Right cardiac atrium (tissue), 5 donors: ENCODE measurements around the gene ANKS1A. TPM values are rescaled to one million over a fixed set of nuclear protein-coding genes. Genes with fewer than 3 reads are reported as not detected.

ENCODE experiments used
- ATAC-seq, 2 donors: fragments of 200-7000 bp; cut with Tn5 transposase; one replicate each; pipeline versions ENCODE4 v1.8.0 to v1.9.1; 2020; ENCODE audit warnings: moderate library complexity in 2 of 2, mild to moderate bottlenecking in 1 of 2
- DNase-seq, 3 donors: peaks; one replicate each; pipeline ENCODE4 v3.0.0-alpha.2; 2020
- H3K27ac ChIP-seq: one replicate; pipeline ENCODE4 v1.5.1; 2013; ENCODE audit warnings: mild to moderate bottlenecking, low read length, control low read depth, moderate library complexity
- H3K27me3 ChIP-seq: one replicate; pipeline ENCODE4 v1.6.1; 2013; ENCODE audit not compliant: control insufficient read depth, insufficient read depth
- H3K4me1 ChIP-seq: one replicate; pipeline ENCODE4 v1.6.1; 2013; ENCODE audit warnings: low read length; ENCODE audit not compliant: control insufficient read depth, insufficient read depth
- H3K4me3 ChIP-seq: one replicate; pipeline ENCODE4 v1.5.1; 2013; ENCODE audit warnings: low read length, control low read depth
- H3K9me3 ChIP-seq: one replicate; pipeline ENCODE4 v1.6.1; 2013; ENCODE audit warnings: low read length; ENCODE audit not compliant: control insufficient read depth
- WGBS: extraction: QIAGEN DNeasy Blood & Tissue Kit; methylation state at CpG from one replicate; pipeline ENCODE4 v1.1.7; 2013; 5-methylcytosine and 5-hydroxymethylcytosine counted together
- intact Hi-C, 4 donors: fragments of 100-400 bp; cut with DNase I; formaldehyde crosslinking; loops; one replicate each; pipeline versions ENCODE4 v1.11.0 to v1.14.0; 2022 to 2023
- polyA plus RNA-seq: library from polyadenylated mRNA; stranded (reverse); fragments of 200-250 nt; gene quantifications from one replicate; pipeline ENCODE4 v1.2.3, GENCODE V29; 2013
- total RNA-seq, 4 donors: library from RNA; stranded (reverse); fragmentation: NEBNext Ultra II Directional; extraction: Animal tissue kit (Norgen Biotek cat#: 25700); gene quantifications; one replicate each; pipeline ENCODE4 v1.2.1, GENCODE V29; 2021
- donor health status: healthy with polysubstance abuse.
- donor health status: DM: no; HTN: yes; CAD: no.
- donor health status: DM: no; HTN: no; CAD: no.
- donor health status: DM: no; HTN: yes; CAD: no; lungs with severe emphysema.
- donor health status: DM: yes; HTN: yes; CAD: no.

ANKS1A gene
- total and polyA plus RNA-seq, 5 donors, result 11.5 to 28.5 (median 27.1) TPM

DNA sequence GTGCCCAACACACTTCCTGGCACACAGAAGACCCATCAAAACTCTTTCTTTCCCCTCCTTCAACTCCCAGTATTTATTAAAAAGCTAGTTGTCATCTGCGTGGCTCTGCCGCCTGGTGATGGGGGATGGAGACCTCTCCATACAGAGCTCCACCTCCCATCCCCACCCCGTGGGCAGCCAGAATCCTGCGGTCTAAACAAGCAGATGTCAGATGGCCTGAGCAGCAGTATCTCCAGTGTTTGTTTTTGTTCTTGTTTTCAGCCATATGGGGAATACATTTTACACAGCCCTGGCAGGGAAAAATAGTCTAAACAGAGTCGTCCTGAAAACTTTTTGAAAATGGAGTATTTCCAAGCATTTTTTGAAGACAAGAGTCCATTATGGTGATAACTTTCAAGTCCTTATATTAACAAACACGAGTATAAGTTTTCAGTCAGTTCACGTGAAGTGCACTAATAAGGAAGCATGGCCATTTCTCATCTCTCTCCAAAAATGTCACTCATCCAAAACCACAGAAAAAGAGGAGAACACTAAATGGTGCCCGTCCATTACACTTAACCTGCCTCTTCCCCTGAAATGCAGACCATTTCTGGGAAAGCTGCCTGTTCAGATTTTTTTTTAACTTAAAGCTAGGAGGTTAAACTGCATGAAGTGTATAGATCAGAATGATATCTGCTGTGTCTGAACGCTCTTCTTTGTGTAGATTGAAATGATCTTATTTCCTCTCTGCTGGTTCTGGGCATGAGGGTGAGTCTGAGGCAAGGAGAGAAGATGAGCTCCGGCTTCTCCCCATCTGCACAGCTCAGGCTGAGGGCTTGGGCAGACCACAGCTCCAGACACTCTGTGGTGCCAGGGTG is 161.1 kb downstream of the ANKS1A start:
- Histone ChIP-seq H3K4me3 (no peak overlapping the region), H3K9me3 (no peaks in the 10 kb centered on the region), H3K27ac (peak overlapping the region; percentile 77), H3K4me1 (peaks cover 39% of the 10 kb centered on the region), H3K27me3 (no peaks in the 10 kb centered on the region)
- intact Hi-C loops, result no loop called here
- ATAC-seq, result peak in 1 of 2 donors; percentile 24
- WGBS, result 45% methylated on average over 10 of the region's 10 CpGs
- peak; percentile 35 to 79 (median 76) for DNase-seq

DNA sequence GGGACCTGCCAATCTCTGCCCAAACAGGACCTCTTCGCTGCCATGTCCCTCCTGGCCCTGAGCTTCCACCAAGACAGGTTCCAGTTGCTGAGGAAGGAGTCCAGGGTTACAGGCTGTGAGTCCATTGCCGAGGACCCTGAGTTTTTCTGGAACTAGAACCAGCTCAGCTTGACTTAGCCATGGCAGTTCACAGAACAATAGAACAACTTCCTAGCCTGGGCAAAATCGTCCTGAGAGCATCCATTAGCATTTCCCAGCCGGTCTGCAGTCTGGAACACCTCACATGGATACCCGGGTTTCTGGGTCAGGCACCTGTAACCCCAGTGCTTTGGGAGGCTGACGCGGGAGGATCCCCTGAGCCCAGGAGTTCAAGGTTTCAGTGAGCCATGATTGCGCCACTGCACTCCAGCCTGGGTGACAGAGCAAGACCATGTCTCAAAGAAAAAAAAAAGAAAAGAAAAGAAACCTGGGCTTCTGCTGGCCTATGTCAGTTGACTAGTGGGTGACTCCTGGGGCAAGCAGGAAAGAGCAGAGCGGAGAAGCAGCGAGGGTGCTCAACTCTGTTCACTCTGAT is 161.8 kb downstream of the ANKS1A start:
- intact Hi-C loops, result no loop called here
- no peaks in the 10 kb centered on the region for H3K27me3 ChIP-seq
- 87% methylated on average over 10 of the region's 10 CpGs for WGBS
- H3K27ac ChIP-seq, result peak overlapping the region; percentile 14
- peaks cover 37% of the 10 kb centered on the region for H3K4me1 ChIP-seq
- no peak for ATAC-seq
- DNase-seq, result no peak
- H3K9me3 ChIP-seq, result no peaks in the 10 kb centered on the region
- H3K4me3 ChIP-seq, result no peak overlapping the region

GRCh38 chr6:35051396-35051795 is 162.3 kb downstream of the ANKS1A start:
- H3K9me3 ChIP-seq, result no peaks in the 10 kb centered on the region
- no peaks in the 10 kb centered on the region for H3K27me3 ChIP-seq
- H3K4me1 ChIP-seq, result peaks cover 36% of the 10 kb centered on the region
- 93% methylated on average over 7 of the region's 7 CpGs for WGBS
- no peak overlapping the region for H3K4me3 ChIP-seq
- no peak overlapping the region for H3K27ac ChIP-seq
- intact Hi-C loops, result no loop called here
- ATAC-seq (no peak), DNase-seq (no peak)

- ATAC-seq, result no peak
- peaks cover 36% of the 10 kb centered on the region for H3K4me1 ChIP-seq
- H3K4me3 ChIP-seq, result no peak overlapping the region
- no peaks in the 10 kb centered on the region for H3K9me3 ChIP-seq
- DNase-seq, result no peak
- 87% methylated on average over 7 of the region's 7 CpGs for whole genome bisulfite sequencing
- H3K27me3 ChIP-seq, result no peaks in the 10 kb centered on the region
- peak overlapping the region; percentile 15 for H3K27ac ChIP-seq
- intact Hi-C loops, result no loop called here
Measured at GRCh38 chr6:35051997-35052583, 163.0 kb downstream of the ANKS1A start.

- Histone ChIP-seq H3K27me3 (no peaks in the 10 kb centered on the region), H3K27ac (peak overlapping the region; percentile 84), H3K9me3 (no peaks in the 10 kb centered on the region), H3K4me3 (no peak overlapping the region), H3K4me1 (peaks cover 41% of the 10 kb centered on the region)
- DNase-seq (peak; percentile 52 to 83 (median 74)), ATAC-seq (peak; percentile 67 to 70)
- intact Hi-C loops, result no loop called here
- 46% methylated on average over 9 of the region's 9 CpGs for WGBS
Measured at GRCh38 chr6:35052694-35053565, 163.9 kb downstream of the ANKS1A start.

- WGBS, result 92% methylated on average over 3 of the region's 3 CpGs
- Histone ChIP-seq H3K9me3 (no peaks in the 10 kb centered on the region), H3K27ac (peak overlapping the region; percentile 47), H3K27me3 (no peaks in the 10 kb centered on the region), H3K4me3 (no peak overlapping the region), H3K4me1 (peaks cover 34% of the 10 kb centered on the region)
- ATAC-seq, result no peak
- intact Hi-C loops, result no loop called here
- no peak for DNase-seq
Measured at GRCh38 chr6:35053701-35054100, 164.6 kb downstream of the ANKS1A start.

DNA sequence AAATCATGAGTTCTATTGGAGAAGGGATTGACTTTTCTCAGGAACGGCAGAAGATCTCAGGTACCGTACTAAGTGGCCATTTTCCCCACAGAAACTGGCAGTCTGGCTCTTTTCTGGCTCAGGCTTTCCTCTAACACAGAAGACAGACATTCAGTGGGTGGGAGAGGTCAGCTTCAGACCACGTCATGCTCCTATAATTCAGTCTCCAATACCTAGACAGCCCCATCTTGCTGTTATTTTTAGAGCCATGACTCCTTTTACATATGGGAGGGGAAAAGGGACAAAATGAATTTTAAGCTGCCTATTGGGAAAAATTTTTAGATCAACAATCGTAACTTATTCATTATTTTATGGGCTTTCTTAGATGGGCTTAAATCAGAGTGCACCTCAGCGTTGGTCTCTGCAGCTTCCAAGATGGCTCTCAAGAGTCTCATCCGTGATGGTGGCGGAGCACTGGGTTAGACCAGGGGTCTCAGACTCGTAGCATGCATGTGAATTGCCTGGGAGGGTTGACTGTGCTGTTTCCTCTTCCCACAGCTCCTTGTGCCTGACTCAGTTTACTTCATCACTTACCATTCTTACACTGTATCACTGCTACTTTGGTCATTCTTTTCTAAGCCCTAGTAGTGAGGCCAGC is 165.2 kb downstream of the ANKS1A start:
- Histone ChIP-seq H3K4me1 (peaks cover 29% of the 10 kb centered on the region), H3K9me3 (no peaks in the 10 kb centered on the region), H3K27me3 (no peaks in the 10 kb centered on the region), H3K27ac (no peak overlapping the region), H3K4me3 (no peak overlapping the region)
- intact Hi-C loops, result no loop called here
- no peak for DNase-seq
- no peak for ATAC-seq
- WGBS, result 95% methylated on average over 8 of the region's 8 CpGs

DNA sequence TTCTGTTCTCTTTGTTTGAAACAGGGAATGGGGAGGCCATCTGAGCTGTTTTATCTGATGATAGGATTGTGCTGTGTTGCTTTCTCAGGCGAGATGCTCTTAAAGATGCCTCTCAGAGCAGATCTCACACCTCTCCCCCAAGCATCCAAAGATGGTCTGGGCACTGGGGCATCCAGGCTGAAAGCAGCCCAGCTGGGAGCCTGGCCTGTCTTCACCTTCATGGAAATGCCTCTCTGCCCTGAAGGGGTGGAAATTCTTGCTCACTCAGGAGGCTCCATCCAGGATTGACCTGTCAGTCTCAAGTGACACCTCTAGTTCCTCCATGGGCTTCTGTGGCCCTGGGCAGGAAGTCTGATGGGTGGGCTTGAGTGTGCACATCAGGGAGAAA is 165.7 kb downstream of the ANKS1A start:
- Histone ChIP-seq H3K27me3 (no peaks in the 10 kb centered on the region), H3K27ac (no peak overlapping the region), H3K4me1 (peaks cover 24% of the 10 kb centered on the region), H3K4me3 (no peak overlapping the region), H3K9me3 (no peaks in the 10 kb centered on the region)
- intact Hi-C loops, result no loop called here
- WGBS, result 84% methylated on average over 1 of the region's 1 CpG
- ATAC-seq (no peak), DNase-seq (no peak)

DNA sequence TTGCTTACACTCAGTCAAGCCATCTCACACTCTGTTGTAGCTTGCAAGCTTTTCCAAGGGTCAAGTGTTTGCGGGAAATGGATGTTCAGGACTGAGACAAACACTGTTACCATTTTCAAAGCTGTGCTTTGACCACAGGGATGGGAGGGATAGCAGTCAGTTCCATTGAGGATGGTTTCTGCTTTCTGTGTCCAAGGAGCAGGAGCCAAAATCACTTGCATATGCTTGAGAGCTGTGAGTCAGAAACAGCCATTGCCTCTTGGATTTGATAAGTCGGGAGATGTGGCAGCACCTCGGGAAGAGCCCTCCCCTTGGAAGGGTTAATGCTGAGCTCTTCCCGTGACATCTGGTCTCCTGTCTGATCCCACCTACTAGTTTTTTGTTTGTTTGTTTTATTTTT is 166.8 kb downstream of the ANKS1A start:
- 88% methylated on average over 4 of the region's 4 CpGs for WGBS
- Histone ChIP-seq H3K4me1 (peaks cover 21% of the 10 kb centered on the region), H3K4me3 (no peak overlapping the region), H3K27me3 (no peaks in the 10 kb centered on the region), H3K9me3 (no peaks in the 10 kb centered on the region), H3K27ac (no peak overlapping the region)
- intact Hi-C loops, result no loop called here
- no peak for DNase-seq
- no peak for ATAC-seq

- intact Hi-C loops, result no loop called here
- H3K4me3 ChIP-seq, result no peak overlapping the region
- ATAC-seq (no peak), DNase-seq (no peak)
- H3K4me1 ChIP-seq, result peaks cover 21% of the 10 kb centered on the region
- H3K9me3 ChIP-seq, result no peaks in the 10 kb centered on the region
- peak overlapping the region; percentile 21 for H3K27ac ChIP-seq
- H3K27me3 ChIP-seq, result no peaks in the 10 kb centered on the region
- WGBS, result 84% methylated on average over 8 of the region's 8 CpGs
Measured at GRCh38 chr6:35056952-35057351, 167.9 kb downstream of the ANKS1A start.
